Measurements from ENCODE around the gene SLC29A4.

Gene SLC29A4

GRCh38 chr7:5234852-5235831 is 47.6 kb upstream of the SLC29A4 start:
- TF ChIP-seq, protein P1, sequence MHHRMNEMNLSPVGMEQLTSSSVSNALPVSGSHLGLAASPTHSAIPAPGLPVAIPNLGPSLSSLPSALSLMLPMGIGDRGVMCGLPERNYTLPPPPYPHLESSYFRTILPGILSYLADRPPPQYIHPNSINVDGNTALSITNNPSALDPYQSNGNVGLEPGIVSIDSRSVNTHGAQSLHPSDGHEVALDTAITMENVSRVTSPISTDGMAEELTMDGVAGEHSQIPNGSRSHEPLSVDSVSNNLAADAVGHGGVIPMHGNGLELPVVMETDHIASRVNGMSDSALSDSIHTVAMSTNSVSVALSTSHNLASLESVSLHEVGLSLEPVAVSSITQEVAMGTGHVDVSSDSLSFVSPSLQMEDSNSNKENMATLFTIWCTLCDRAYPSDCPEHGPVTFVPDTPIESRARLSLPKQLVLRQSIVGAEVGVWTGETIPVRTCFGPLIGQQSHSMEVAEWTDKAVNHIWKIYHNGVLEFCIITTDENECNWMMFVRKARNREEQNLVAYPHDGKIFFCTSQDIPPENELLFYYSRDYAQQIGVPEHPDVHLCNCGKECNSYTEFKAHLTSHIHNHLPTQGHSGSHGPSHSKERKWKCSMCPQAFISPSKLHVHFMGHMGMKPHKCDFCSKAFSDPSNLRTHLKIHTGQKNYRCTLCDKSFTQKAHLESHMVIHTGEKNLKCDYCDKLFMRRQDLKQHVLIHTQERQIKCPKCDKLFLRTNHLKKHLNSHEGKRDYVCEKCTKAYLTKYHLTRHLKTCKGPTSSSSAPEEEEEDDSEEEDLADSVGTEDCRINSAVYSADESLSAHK (tag by site-specific recombination; IDR thresholded peaks at IDR 0.05), result peak; percentile 35; the same call in 1 of the 2 replicates
- no peak for TF ChIP-seq GLI4 (tag by site-specific recombination; IDR thresholded peaks at IDR 0.05)
- TF ChIP-seq ZNF426 (tag by site-specific recombination; IDR thresholded peaks at IDR 0.05), result no peak
- TF ChIP-seq ZNF777 (tag by site-specific recombination; IDR thresholded peaks at IDR 0.05; ENCODE audit: borderline replicate concordance), result no peak
- TF ChIP-seq ZNF311 (tag by site-specific recombination; IDR thresholded peaks at IDR 0.05; ENCODE audit: borderline replicate concordance), result no peak
- peak; percentile 57; the same call in 1 of the 2 replicates for TF ChIP-seq PRDM1 (tag by site-specific recombination; IDR thresholded peaks at IDR 0.05)
- TF ChIP-seq ZNF623 (tag by site-specific recombination; IDR thresholded peaks at IDR 0.05), result no peak
- no peak for TF ChIP-seq RBAK (tag by site-specific recombination; IDR thresholded peaks at IDR 0.05)
- no peak for TF ChIP-seq ZBTB20 (tag by site-specific recombination; IDR thresholded peaks at IDR 0.05)
- TF ChIP-seq, protein P2, sequence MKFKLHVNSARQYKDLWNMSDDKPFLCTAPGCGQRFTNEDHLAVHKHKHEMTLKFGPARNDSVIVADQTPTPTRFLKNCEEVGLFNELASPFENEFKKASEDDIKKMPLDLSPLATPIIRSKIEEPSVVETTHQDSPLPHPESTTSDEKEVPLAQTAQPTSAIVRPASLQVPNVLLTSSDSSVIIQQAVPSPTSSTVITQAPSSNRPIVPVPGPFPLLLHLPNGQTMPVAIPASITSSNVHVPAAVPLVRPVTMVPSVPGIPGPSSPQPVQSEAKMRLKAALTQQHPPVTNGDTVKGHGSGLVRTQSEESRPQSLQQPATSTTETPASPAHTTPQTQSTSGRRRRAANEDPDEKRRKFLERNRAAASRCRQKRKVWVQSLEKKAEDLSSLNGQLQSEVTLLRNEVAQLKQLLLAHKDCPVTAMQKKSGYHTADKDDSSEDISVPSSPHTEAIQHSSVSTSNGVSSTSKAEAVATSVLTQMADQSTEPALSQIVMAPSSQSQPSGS (tag by site-specific recombination; IDR thresholded peaks at IDR 0.05; ENCODE audit: low read depth), result no peak
- TF ChIP-seq, protein P3, sequence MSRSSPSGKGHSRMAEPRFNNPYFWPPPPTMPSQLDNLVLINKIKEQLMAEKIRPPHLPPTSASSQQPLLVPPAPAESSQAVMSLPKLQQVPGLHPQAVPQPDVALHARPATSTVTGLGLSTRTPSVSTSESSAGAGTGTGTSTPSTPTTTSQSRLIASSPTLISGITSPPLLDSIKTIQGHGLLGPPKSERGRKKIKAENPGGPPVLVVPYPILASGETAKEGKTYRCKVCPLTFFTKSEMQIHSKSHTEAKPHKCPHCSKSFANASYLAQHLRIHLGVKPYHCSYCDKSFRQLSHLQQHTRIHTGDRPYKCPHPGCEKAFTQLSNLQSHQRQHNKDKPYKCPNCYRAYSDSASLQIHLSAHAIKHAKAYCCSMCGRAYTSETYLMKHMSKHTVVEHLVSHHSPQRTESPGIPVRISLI (tag by site-specific recombination; IDR thresholded peaks at IDR 0.05), result 0 out of 2 replicates have a peak, but pooled peaks have one; percentile 18
- TF ChIP-seq IKZF3 (tag by site-specific recombination; IDR thresholded peaks at IDR 0.05), result no peak
- no peak for TF ChIP-seq ZNF280C (tag by site-specific recombination; IDR thresholded peaks at IDR 0.05)
- Histone ChIP-seq H3K4me3 (ENCODE audit: low read depth, low read length) (no peak overlapping the region), H3K36me3 (ENCODE audit: control insufficient read depth in 2 of 2, insufficient read depth in 1 of 2, low read length in 2 of 2) (peaks cover 0 to 28% of the 10 kb centered on the region in 2 experiments; a peak in 1 of 3 replicates), H3K9me3 (ENCODE audit: control insufficient read depth, insufficient read depth, low read depth, low read length) (no peaks in the 10 kb centered on the region), H3K4me1 (ENCODE audit: control insufficient read depth, insufficient read depth, low read length) (no peaks in the 10 kb centered on the region), H3K27ac (ENCODE audit: extremely low read depth, low read depth, low read length) (no peak overlapping the region)
- POLR2A ChIA-PET, result interaction anchor here (0.5 kb wide), 1 partner anchor 19 kb away, joined by 4 read pairs; no protein-coding TSS in a partner anchor
- CTCF ChIA-PET, result interaction anchor here (0.6 kb wide), 1 partner anchor 217 kb away, joined by 3 read pairs; no protein-coding TSS in a partner anchor

- Histone ChIP-seq H3K9me3 (ENCODE audit: control insufficient read depth, insufficient read depth, low read depth, low read length) (no peaks in the 10 kb centered on the region), H3K4me1 (ENCODE audit: control insufficient read depth, insufficient read depth, low read length) (no peaks in the 10 kb centered on the region), H3K27ac (ENCODE audit: extremely low read depth, low read depth, low read length) (no peak overlapping the region), H3K4me3 (ENCODE audit: low read depth, low read length) (no peak overlapping the region), H3K36me3 (ENCODE audit: control insufficient read depth in 2 of 2, insufficient read depth in 1 of 2, low read length in 2 of 2) (peaks cover 0 to 8% of the 10 kb centered on the region in 2 experiments; a peak in 1 of 3 replicates)
- ChIA-PET CTCF (interaction anchor here (0.6 kb wide), 1 partner anchor 47 kb away, joined by 6 read pairs; no protein-coding TSS in a partner anchor), POLR2A (no interaction called here)
- TF ChIP-seq ZNF544 (tag by site-specific recombination; IDR thresholded peaks at IDR 0.05), result no peak
- TF ChIP-seq, protein P4, sequence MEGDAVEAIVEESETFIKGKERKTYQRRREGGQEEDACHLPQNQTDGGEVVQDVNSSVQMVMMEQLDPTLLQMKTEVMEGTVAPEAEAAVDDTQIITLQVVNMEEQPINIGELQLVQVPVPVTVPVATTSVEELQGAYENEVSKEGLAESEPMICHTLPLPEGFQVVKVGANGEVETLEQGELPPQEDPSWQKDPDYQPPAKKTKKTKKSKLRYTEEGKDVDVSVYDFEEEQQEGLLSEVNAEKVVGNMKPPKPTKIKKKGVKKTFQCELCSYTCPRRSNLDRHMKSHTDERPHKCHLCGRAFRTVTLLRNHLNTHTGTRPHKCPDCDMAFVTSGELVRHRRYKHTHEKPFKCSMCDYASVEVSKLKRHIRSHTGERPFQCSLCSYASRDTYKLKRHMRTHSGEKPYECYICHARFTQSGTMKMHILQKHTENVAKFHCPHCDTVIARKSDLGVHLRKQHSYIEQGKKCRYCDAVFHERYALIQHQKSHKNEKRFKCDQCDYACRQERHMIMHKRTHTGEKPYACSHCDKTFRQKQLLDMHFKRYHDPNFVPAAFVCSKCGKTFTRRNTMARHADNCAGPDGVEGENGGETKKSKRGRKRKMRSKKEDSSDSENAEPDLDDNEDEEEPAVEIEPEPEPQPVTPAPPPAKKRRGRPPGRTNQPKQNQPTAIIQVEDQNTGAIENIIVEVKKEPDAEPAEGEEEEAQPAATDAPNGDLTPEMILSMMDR (tag by site-specific recombination; IDR thresholded peaks at IDR 0.05), result no peak
- TF ChIP-seq SCRT1 (tag by site-specific recombination; IDR thresholded peaks at IDR 0.05; ENCODE audit: borderline replicate concordance), result no peak
- TF ChIP-seq ZNF501 (tag by site-specific recombination; IDR thresholded peaks at IDR 0.05), result no peak
- TF ChIP-seq ZNF23 (tag by site-specific recombination; IDR thresholded peaks at IDR 0.05; ENCODE audit: borderline replicate concordance), result no peak
- TF ChIP-seq ZNF626 (tag by site-specific recombination; IDR thresholded peaks at IDR 0.05), result no peak
- TF ChIP-seq ZBTB44 (tag by site-specific recombination; IDR thresholded peaks at IDR 0.05), result no peak
- TF ChIP-seq YY1 (tag by site-specific recombination; IDR thresholded peaks at IDR 0.05), result no peak
- TF ChIP-seq OVOL3 (tag by site-specific recombination; IDR thresholded peaks at IDR 0.05), result no peak
Observed at GRCh38 chr7:5237286-5237685, 45.5 kb upstream of the SLC29A4 start.
